ENCODE measurements around the gene GMPR. TPM values are rescaled to one million over a fixed set of nuclear protein-coding genes. Genes with fewer than 3 reads are reported as not detected.

The GMPR gene
- total and polyA plus RNA-seq, 10 donors: 5.4 to 37.4 (median 13.8) TPM

DNA sequence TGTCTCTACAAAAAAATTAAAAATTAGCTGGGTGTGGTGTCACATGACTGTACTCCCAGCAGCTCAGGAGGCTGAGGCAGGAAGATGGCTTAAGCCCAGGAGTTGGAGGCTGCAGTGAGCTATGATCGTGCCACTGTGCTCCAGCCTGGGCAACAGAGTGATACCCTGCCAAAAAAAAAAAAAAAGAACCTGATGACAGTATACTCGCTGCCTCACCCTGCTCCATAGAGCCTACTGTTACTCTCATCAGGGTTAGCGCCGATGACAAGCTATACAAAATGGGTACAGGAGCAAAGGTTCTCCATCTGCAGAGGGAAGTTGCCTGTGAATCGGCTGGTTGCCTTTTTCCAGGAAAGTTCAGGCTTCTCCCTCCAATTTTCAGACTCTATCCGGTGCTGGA lies 53.4 kb downstream of the GMPR start:
- TF ChIP-seq POLR2A (IDR thresholded peaks at IDR 0.05) (no peak), POLR2AphosphoS5 (IDR thresholded peaks at IDR 0.05) (no peak)
- TF ChIP-seq, protein P1, sequence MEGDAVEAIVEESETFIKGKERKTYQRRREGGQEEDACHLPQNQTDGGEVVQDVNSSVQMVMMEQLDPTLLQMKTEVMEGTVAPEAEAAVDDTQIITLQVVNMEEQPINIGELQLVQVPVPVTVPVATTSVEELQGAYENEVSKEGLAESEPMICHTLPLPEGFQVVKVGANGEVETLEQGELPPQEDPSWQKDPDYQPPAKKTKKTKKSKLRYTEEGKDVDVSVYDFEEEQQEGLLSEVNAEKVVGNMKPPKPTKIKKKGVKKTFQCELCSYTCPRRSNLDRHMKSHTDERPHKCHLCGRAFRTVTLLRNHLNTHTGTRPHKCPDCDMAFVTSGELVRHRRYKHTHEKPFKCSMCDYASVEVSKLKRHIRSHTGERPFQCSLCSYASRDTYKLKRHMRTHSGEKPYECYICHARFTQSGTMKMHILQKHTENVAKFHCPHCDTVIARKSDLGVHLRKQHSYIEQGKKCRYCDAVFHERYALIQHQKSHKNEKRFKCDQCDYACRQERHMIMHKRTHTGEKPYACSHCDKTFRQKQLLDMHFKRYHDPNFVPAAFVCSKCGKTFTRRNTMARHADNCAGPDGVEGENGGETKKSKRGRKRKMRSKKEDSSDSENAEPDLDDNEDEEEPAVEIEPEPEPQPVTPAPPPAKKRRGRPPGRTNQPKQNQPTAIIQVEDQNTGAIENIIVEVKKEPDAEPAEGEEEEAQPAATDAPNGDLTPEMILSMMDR (IDR thresholded peaks at IDR 0.05 in 8 of 11, conservative IDR thresholded peaks at IDR 0.05 in 3 of 11): no peak

DNA sequence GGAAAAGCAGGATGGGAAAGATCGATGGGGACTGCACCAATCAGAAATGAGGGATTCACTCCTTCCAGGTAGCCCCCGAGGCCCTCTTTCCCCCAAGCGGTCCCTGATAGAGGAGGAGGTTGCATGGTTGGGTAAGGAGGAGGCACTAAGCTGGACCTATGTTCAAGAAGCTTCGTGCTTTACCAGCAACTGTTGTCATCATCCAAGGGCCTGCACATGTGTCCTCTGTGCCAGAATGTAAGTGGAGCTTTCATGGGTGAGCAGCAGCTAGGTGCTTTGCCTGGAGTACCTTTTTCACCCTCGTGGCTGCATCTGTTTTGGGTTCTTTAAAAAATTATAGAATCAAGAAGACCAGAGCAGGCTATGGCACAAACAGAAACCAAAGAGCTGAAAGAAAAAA lies 54.0 kb downstream of the GMPR start:
- DNase-seq: no peak
- H3K4me3 ChIP-seq: no peak overlapping the region
- peaks cover 0 to 6% (median under 1%) of the 10 kb centered on the region in 6 donors for H3K36me3 ChIP-seq
- intact Hi-C loops (cut with DNase I; ENCODE audit: low total_unique reads): no loop called here
- no peaks in the 10 kb centered on the region for H3K9me3 ChIP-seq
- 75 to 89% (median 83%) methylated on average over 5 of the region's 5 CpGs for WGBS, 5 donors
- H3K27ac ChIP-seq: no peak overlapping the region
- TF ChIP-seq, protein P1 (IDR thresholded peaks at IDR 0.05 in 8 of 11, conservative IDR thresholded peaks at IDR 0.05 in 3 of 11): no peak
- no peak for TF ChIP-seq POLR2A (IDR thresholded peaks at IDR 0.05)
- no peak for TF ChIP-seq POLR2AphosphoS5 (IDR thresholded peaks at IDR 0.05)
- no peaks in the 10 kb centered on the region for H3K4me1 ChIP-seq
- H3K27me3 ChIP-seq (replicated peaks in 1 of 7): no peaks in the 10 kb centered on the region

More for the DNA sequence above, 53.4 kb downstream of the GMPR start:
- 85 to 99% (median 92%) methylated on average over 6 of the region's 6 CpGs for WGBS, 5 donors
- no peaks in the 10 kb centered on the region for H3K9me3 ChIP-seq
- H3K4me3 ChIP-seq: no peak overlapping the region
- no peak overlapping the region for H3K27ac ChIP-seq
- intact Hi-C loops (cut with DNase I; ENCODE audit: low total_unique reads): no loop called here
- H3K4me1 ChIP-seq: no peaks in the 10 kb centered on the region
- DNase-seq: no peak
- H3K36me3 ChIP-seq: peaks cover 0 to 5% (median 0%) of the 10 kb centered on the region in 6 donors
- H3K27me3 ChIP-seq (replicated peaks in 1 of 7): no peaks in the 10 kb centered on the region

DNA sequence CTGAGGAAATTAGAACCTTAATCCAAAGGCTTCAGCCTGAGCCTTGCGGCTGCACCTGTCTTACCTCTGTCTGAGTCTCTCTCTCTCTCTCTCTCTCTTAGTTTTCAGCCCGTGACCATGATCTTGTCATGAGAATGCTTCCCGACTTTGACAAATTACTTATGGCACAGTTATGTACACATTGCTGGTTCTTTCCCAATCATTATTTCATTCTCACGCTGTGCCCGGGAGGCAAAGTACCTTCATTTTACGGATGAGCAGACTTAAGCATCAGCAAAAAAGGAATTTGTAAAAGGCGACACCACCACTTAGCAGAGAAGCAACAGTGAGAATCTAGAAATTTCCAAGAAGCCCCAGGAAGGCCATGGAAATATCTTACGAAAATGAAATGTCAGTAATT lies 54.6 kb downstream of the GMPR start:
- Histone ChIP-seq H3K4me1 (no peaks in the 10 kb centered on the region), H3K9me3 (no peaks in the 10 kb centered on the region), H3K27me3 (replicated peaks in 1 of 7) (no peaks in the 10 kb centered on the region), H3K36me3 (peaks cover 0 to 11% (median 2%) of the 10 kb centered on the region in 6 donors), H3K4me3 (no peak overlapping the region), H3K27ac (no peak overlapping the region)
- WGBS, 5 donors: 88 to 95% (median 93%) methylated on average over 8 of the region's 8 CpGs
- no peak for DNase-seq
- TF ChIP-seq POLR2A (IDR thresholded peaks at IDR 0.05): no peak
- TF ChIP-seq, protein P1 (IDR thresholded peaks at IDR 0.05 in 8 of 11, conservative IDR thresholded peaks at IDR 0.05 in 3 of 11): no peak
- no peak for TF ChIP-seq POLR2AphosphoS5 (IDR thresholded peaks at IDR 0.05)
- intact Hi-C loops (cut with DNase I; ENCODE audit: low total_unique reads): no loop called here

DNA sequence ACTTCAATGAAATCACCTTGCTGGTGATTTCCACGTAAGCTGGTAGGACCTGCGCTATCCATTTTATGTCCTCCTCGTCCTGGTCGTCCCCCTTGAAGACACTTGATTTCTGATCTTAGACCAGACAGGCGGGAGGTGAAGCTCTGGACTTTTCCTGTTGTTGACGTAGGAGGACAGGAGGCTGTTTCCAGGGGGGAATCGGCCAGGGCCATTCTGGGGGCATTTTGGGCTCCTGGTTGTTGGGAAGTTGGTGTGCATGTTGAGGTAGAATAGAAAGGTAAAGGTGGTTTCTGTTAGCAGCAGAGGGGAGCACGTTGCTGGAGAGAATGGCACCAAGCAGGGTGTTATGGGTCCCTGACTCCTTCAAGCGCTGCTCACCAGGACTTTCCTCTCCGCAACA lies 56.0 kb downstream of the GMPR start:
- H3K36me3 ChIP-seq: peaks cover 0 to 18% (median 2%) of the 10 kb centered on the region in 6 donors
- intact Hi-C loops (cut with DNase I; ENCODE audit: low total_unique reads): no loop called here
- no peaks in the 10 kb centered on the region for H3K9me3 ChIP-seq
- H3K27ac ChIP-seq: no peak overlapping the region
- H3K4me1 ChIP-seq: no peaks in the 10 kb centered on the region
- H3K27me3 ChIP-seq (replicated peaks in 1 of 7): no peaks in the 10 kb centered on the region
- 91 to 95% (median 93%) methylated on average over 10 of the region's 10 CpGs for WGBS, 5 donors
- no peak overlapping the region for H3K4me3 ChIP-seq
- TF ChIP-seq POLR2AphosphoS5 (IDR thresholded peaks at IDR 0.05) (no peak), POLR2A (IDR thresholded peaks at IDR 0.05) (no peak)
- TF ChIP-seq, protein P1 (IDR thresholded peaks at IDR 0.05 in 8 of 11, conservative IDR thresholded peaks at IDR 0.05 in 3 of 11): no peak
- DNase-seq: peak; percentile 31
